ENCODE data around the gene SORCS2. TPM values are rescaled to one million over a fixed set of nuclear protein-coding genes. Genes with fewer than 3 reads are reported as not detected.

The SORCS2 gene
- total and polyA plus RNA-seq, 2 of the 4 experiments (the other 2 are of a cell fraction) = 0.36 to 0.62 TPM

DNA sequence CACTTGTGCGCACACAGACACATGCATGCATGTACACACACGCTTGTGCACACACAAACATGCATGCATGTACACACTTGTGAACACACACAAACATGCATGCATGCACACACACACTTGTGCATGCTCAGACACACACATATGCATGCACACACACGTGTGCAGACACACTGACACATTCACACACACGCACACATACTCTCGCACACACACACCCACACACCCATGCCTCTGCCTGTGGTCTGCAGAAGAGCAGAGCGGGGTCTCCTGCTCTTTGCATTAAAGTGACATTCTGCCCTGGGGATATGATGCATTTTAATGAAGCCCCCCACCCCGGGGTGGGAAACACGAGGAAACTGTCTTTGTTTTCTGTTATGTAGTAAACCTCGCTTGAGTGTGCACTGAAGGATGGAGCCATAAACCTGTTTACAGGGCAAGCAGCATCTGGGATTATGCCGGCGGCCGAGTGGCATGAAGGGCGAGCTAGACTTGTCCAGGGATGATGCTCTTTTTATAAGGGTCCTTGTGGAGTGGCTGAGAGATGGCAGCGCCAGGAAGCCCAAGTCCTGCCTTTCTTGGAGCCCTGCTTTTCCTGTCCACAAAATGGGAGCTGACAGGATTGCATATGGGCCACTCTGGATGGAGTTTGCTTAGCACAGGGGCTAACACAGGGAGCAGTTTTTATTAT is 224.6 kb downstream of the SORCS2 start:
- Histone ChIP-seq H4K8ac (ENCODE audit: low read depth in 2 of 2, low read length in 2 of 2) (no peak overlapping the region), H2AK5ac (ENCODE audit: low read depth, low read length) (no peak overlapping the region), H3K14ac (replicated peaks; ENCODE audit: low read depth, low read length) (no peak overlapping the region), H4K5ac (ENCODE audit: low read depth, low read length) (no peak overlapping the region), H3K56ac (ENCODE audit: extremely low read depth, insufficient read depth, low read length) (no peak overlapping the region), H3K9me1 (ENCODE audit: insufficient read depth, low read length) (no peaks in the 10 kb centered on the region), H2AFZ (replicated peaks; ENCODE audit: low read length, poor library complexity) (no peak overlapping the region), H3K23ac (ENCODE audit: low read depth, low read length) (no peak overlapping the region), H3K27me3 (ENCODE audit: control insufficient read depth, insufficient read depth, low read length) (peaks cover 18% of the 10 kb centered on the region), H3K36me3 (ENCODE audit: control insufficient read depth, insufficient read depth, low read length) (no peaks in the 10 kb centered on the region), H3K4me3 (ENCODE audit: insufficient read depth, low read depth, low read length) (no peak overlapping the region), H4K20me1 (ENCODE audit: insufficient read depth, low read length) (no peaks in the 10 kb centered on the region), H2AK9ac (replicated peaks; ENCODE audit: low read depth, low read length, poor library complexity) (no peak overlapping the region), H2BK120ac (ENCODE audit: low read depth, low read length) (no peak overlapping the region), H3K18ac (ENCODE audit: low read depth, low read length) (no peak overlapping the region), H2BK20ac (ENCODE audit: low read depth, low read length) (no peak overlapping the region), H2BK5ac (ENCODE audit: low read depth, low read length, poor library complexity, severe bottlenecking) (no peak overlapping the region), H3K9me3 (ENCODE audit: control insufficient read depth, insufficient read depth, low read length) (0 out of 2 replicates have a peak, but pooled peaks cover 1% of the 10 kb centered on the region), H2BK15ac (ENCODE audit: low read depth, low read length) (no peak overlapping the region), H3K4ac (ENCODE audit: low read depth, low read length) (no peak overlapping the region), H3K79me1 (ENCODE audit: low read depth in 1 of 2, low read length in 2 of 2) (no peaks in the 10 kb centered on the region), H3K4me1 (ENCODE audit: control insufficient read depth, insufficient read depth, low read length) (no peaks in the 10 kb centered on the region), H3K9ac (ENCODE audit: low read depth, low read length) (no peak overlapping the region), H4K91ac (ENCODE audit: insufficient read depth, low read depth, low read length) (no peak overlapping the region), H3K27ac (ENCODE audit: insufficient read depth, low read length) (no peak overlapping the region), H3K4me2 (ENCODE audit: low read depth, low read length) (no peak overlapping the region)
- ChIA-PET POLR2A (ENCODE audit: unreplicated experiment) (no interaction called here), CTCF (no interaction called here)
- no peak for DNase-seq
- intact Hi-C loops (cut with micrococcal nuclease) (no loop called here), in situ Hi-C loops (cut with MboI; ENCODE audit: low sequenced_read_pairs) (no loop called here), dilution Hi-C loops (cut with HindIII; ENCODE audit: low sequenced_read_pairs, unreplicated experiment) (no loop called here)
- TF ChIP-seq BHLHE40 (IDR thresholded peaks at IDR 0.05; ENCODE audit: low read depth, low read length) (no peak), MAFK (IDR thresholded peaks at IDR 0.05; ENCODE audit: low read depth, low read length) (no peak)
- WGBS, 2 experiments (ENCODE audit: extremely low coverage in 2 of 2, insufficient read length in 1 of 2) = 54% methylated on average over 4 of the region's 14 CpGs; no CpG with 5 or more reads in 1 of the 2 experiments
- no TSS peak for BruUV-seq (replicated peaks)
- ATAC-seq (ENCODE audit: low read depth) = no peak
